ENCODE measurements around the gene IGSF9B. TPM values are rescaled to one million over a fixed set of nuclear protein-coding genes. Genes with fewer than 3 reads are reported as not detected.

Gene IGSF9B
- polyA plus RNA-seq, 1 donor = 15.4 TPM

- DNase-seq = no peak
These were observed 19.8 kb downstream of the IGSF9B start for GRCh38 chr11:133937015-133937414.

- no peak for DNase-seq
These were observed 20.2 kb downstream of the IGSF9B start for GRCh38 chr11:133936592-133936991.

DNA sequence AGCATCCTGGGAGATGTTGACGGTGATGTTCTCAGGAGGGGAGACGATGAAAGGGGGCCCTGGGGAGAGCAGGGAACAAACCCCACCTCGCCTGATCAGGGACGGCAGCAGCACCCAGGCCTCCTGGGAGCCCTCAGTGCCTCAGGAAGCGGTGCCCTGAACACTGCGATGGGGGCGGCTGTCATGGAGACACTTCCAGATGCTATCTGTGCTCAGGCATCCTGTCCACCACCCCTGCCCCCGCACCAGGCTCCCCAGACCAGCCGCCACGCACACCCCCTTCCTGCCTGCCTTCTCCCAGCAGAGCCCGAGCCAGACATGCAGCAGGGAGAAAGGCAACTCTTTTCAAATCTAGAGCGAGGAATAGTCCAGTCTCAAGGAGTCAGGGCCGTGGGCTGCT, 20.6 kb downstream of the IGSF9B start:
- DNase-seq = no peak

- DNase-seq = no peak
These were observed 21.2 kb downstream of the IGSF9B start for GRCh38 chr11:133935551-133935910.

GRCh38 chr11:133934599-133935550, 21.9 kb downstream of the IGSF9B start:
- DNase-seq = no peak

DNA sequence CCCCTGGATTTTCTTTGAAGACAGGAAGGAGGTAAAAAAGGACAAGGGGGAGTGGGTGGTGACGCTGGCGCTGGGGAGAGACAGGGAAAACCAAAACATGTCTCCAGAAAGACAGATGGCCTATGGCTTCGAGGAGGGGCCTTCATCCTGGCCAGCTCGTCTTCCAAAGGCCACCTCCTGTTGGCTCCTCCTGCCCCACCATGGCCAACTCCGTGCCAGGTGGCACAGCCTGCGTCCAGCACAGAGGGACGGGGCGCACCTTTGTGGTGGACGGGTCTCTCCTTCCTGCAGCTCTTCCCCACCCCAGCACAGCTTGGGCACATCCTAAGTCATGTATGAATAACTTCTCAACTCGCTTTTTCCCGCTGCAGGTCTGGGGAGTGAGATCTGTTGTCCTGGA, 22.7 kb downstream of the IGSF9B start:
- DNase-seq = no peak

DNA sequence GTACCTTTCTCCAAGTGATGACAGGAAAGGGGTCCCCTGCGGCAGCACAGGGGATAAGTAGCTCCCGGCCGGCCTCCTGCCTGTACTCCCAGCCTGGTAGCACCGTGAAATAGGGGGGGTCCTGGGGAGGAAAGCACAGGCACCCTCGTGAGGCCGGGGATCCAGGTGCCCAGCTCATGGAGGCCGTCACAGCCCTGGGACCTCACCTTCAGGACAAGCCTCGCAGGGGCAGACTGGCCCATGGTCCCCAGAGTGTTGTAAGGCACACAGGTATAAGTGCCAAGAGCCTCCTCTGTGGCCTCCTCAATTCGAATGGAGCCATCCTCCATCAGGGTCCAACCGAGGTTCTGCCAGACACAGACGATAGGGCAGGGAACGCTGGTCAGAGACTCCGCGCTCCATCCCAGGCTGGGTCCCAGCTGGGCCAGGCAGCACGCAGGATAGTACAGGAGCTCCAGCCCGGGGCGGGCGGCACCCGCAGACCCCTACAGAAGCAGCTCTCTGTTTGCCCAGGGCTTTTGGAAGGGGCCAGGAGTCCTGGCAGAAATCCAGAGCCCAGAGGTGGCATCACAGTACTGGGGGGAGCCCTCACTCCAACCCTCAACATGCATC, 25.2 kb downstream of the IGSF9B start:
- no peak for DNase-seq

- DNase-seq = no peak
These were observed 25.9 kb downstream of the IGSF9B start for GRCh38 chr11:133930767-133931448.

- no peak for DNase-seq
These were observed 26.6 kb downstream of the IGSF9B start for GRCh38 chr11:133930053-133930766.

DNA sequence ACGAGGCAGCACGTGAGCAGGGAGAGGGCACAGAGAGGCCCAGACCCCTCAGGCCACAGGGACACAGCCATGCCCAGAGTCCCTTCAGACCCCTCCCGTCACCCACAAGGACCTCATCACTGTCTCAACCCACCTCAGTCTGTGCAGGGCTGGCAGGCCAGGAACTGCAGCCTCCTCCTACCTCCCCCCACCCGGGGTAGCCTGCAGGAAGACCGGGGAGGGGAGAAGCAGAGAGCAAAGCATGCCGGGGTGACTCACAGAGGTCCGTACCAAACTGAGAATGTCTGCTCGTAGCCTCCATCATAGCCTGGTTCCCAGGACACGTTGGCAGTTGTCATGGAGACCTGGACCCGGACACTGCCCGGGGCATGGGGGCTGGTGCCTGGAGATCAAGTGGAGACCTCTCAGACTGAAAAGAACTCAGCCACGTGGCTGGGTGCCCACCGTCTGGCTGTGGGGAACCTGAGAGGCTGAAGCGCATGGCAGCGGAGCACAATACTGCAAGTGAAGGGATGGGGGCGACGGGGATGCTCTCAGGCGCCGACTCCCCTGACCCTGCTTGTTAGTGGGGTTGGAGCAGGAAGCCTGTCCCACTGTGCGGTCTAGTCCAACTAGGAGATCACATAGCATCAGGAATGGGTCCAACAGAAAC, 27.2 kb downstream of the IGSF9B start:
- DNase-seq = no peak

DNA sequence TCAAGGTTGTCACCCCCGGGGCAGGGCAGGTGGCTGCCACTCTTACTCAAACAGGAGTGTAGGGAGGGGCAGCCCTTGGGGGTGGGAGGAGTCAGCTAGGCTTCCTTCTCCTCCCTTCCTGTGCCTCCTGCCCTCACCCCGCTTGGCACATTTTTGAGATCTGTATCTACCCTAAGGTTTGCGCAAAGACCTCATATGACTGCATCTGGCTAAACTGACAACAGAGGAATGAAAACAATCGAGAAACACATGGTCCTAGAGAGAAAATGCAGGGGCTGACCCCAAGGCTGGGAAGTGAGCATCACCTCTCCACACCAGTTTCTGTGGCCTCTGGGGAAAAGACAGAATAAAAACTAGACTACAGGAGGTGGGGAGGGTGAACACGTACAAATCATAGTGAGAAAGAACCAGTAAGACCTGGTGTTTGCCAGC, 28.1 kb downstream of the IGSF9B start:
- DNase-seq = no peak

DNA sequence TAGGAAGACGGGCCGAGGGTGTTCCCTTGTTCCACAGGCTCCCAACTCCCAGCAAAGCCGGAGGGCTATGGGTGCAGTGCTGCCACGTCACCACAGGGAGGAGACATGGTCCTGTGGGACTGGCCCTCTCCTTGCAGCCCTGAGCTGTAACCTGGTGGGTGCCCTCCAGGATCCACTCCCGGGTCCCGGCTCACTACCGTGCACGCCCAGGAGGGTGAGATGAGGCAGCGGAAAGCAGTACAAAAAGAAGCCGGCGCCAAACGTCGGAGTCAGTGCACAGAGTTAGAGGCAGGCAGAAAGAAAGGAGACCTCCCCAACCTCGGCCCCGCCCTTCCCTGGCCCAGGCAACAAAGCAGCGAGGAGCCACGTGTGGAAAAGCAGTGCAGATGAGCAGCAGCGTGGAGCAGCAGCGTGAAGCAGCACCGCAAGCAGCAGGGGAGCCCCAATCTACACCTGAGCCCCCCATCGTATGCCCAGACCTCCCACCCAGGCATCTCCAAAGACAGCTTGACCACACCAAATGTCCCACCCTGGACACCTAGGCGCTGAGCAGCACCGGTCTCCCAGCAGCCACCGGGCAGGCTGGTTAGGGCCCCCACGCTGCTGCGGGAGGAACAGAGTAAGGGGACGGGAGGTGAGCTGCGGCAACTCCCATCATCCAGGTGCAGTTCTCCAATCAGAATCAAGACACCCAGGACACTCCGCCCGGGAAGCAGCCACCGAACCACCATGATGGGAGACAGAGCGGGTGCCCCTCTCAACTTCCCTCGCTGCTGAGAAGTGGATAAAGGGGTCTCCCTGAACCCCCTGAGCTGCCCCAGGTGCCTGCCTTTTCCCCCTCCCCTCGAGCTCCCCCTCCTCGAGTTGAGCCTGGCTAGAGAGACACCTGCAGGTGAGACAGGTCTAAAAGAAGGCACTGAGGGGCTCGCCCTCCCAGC, 28.8 kb downstream of the IGSF9B start:
- DNase-seq = peak; percentile 26

- DNase-seq = no peak
These were observed 30.1 kb downstream of the IGSF9B start for GRCh38 chr11:133926466-133927246.

- no peak for DNase-seq
These were observed 31.0 kb downstream of the IGSF9B start for GRCh38 chr11:133925756-133926155.

GRCh38 chr11:133924661-133925060, 32.1 kb downstream of the IGSF9B start:
- DNase-seq = no peak

GRCh38 chr11:133922078-133922870, 34.5 kb downstream of the IGSF9B start:
- DNase-seq = no peak

DNA sequence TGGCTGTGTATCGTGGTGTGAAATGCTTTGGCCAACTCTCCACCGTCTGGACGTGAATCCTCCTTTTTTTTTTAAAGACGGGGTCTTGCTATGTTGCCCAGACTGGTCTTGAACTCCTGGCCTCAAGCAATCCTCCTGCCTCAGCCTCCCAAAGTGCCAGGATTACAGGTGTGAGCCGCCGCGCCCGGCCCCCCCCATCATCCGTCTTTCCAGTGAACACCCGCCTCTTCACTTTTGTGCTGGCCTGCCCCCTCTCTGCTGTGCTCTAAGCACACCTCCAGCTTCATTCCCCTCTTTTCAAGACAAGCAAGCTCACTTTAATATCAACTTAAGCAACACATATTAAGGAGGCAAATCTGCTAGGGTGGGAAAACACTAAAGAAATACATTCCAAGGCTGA, 35.3 kb downstream of the IGSF9B start:
- no peak for DNase-seq

DNA sequence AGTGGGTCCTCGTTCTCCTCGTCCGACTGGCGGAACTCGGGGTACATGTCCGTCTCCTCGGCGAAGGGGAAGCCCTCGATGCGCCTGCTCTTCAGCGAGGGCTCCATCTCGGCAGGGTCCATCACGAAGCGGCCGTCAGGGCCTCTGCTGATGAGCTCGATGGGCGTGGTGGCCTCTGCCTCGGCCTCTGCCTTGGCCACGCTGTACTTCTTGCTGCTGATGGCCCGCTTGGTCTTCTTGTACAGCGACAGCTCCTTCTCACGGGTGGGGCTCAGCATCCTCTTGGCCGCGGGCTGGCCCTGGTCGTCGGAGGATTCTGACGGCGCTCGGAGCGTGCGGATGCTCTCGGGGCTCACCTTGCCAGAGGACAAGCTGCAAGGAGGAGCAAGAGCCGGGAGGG, 35.7 kb downstream of the IGSF9B start:
- DNase-seq = no peak

Measured in hindlimb muscle (tissue), 1 donor.